GM12874 (cell line): ENCODE results near the gene TPCN1.

Source experiments
- CTCF ChIP-seq: IDR thresholded peaks from 2 replicates; pipeline ENCODE4 v1.5.1; 2011; ENCODE audit warnings: low read depth, mild to moderate bottlenecking, control low read depth, low read length, moderate library complexity; ENCODE audit not compliant: insufficient read depth

The TPCN1 gene

GRCh38 chr12:113189361-113189760 lies 31.9 kb upstream of the TPCN1 start:
- TF ChIP-seq CTCF: no peak

- no peak for TF ChIP-seq CTCF
Measured at GRCh38 chr12:113190761-113191160, 30.5 kb upstream of the TPCN1 start.

GRCh38 chr12:113191227-113191626 lies 30.0 kb upstream of the TPCN1 start:
- no peak for TF ChIP-seq CTCF

GRCh38 chr12:113194971-113195391 lies 26.3 kb upstream of the TPCN1 start:
- TF ChIP-seq CTCF: no peak

- no peak for TF ChIP-seq CTCF
Measured at GRCh38 chr12:113195598-113195997, 25.7 kb upstream of the TPCN1 start.

- no peak for TF ChIP-seq CTCF
Measured at GRCh38 chr12:113196582-113196981, 24.7 kb upstream of the TPCN1 start.

GRCh38 chr12:113196990-113197389 lies 24.3 kb upstream of the TPCN1 start:
- TF ChIP-seq CTCF: peak; percentile 77

- no peak for TF ChIP-seq CTCF
Measured at GRCh38 chr12:113197518-113198077, 23.7 kb upstream of the TPCN1 start.
